ENCODE measurements around the gene FOXL1. TPM values are rescaled to one million over a fixed set of nuclear protein-coding genes. Genes with fewer than 3 reads are reported as not detected.

Gene FOXL1
- not detected for total RNA-seq (2013)
- polyA plus RNA-seq (not detected), polyA minus RNA-seq (not detected in 2 replicates), total RNA-seq (0 to 1.5 (median 0.05) reads per million in 11 experiments)

DNA sequence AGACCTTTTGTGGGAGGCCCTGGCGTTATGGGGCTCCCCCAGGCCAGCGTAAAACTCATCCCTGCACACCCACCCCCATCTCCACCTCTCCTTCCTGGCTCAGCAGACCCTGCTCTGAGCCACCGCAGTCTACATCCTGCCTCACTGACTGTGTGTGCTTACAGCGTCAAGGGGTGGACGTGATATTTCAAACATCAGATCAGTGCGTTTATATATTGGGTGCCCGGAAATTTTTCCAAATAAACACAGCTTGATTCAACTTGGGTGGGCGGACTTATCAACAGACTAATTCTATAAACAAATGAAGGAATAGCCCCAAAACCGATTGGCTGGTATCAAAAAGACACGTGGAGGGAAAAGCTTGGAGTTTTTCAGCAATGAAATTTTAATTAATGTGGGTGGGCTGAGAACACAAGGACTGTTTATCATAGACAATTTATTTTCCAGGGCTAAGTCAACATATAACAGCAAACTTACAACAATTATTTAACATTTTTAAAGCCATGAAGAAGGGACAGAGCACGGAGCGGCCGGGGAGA lies at the start of gene FOXL1:
TSS of gene FOXL1 (plus strand) at position 489 of the 539 bp plus-strand sequence. CDS start 175 bp downstream, outside the sequence.
- DNase-seq: no peak
- TF ChIP-seq, protein P1, sequence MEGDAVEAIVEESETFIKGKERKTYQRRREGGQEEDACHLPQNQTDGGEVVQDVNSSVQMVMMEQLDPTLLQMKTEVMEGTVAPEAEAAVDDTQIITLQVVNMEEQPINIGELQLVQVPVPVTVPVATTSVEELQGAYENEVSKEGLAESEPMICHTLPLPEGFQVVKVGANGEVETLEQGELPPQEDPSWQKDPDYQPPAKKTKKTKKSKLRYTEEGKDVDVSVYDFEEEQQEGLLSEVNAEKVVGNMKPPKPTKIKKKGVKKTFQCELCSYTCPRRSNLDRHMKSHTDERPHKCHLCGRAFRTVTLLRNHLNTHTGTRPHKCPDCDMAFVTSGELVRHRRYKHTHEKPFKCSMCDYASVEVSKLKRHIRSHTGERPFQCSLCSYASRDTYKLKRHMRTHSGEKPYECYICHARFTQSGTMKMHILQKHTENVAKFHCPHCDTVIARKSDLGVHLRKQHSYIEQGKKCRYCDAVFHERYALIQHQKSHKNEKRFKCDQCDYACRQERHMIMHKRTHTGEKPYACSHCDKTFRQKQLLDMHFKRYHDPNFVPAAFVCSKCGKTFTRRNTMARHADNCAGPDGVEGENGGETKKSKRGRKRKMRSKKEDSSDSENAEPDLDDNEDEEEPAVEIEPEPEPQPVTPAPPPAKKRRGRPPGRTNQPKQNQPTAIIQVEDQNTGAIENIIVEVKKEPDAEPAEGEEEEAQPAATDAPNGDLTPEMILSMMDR (IDR thresholded peaks at IDR 0.05): no peak
- Mint-ChIP-seq H3K9me3 (peaks cover 0 to 11% (median 5%) of the 10 kb centered on the region in 7 donors), H3K27me3 (ENCODE audit: low read depth in 3 of 3) (peaks cover 73 to 85% (median 79%) of the 10 kb centered on the region in 3 donors), H3K4me3 (peak within 1 kb of the TSS in 1 of 2 donors; percentile 96), H3K4me1 (peaks cover 13% of the 10 kb centered on the region), H3K27ac (no peak within 1 kb of the TSS), H3K36me3 (peaks cover 0 to 6% of the 10 kb centered on the region in 2 donors)
- H3K4me2 ChIP-seq (replicated peaks; ENCODE audit: extremely low read depth, low read length, poor library complexity, severe bottlenecking): no peak within 1 kb of the TSS
- peaks cover 12 to 17% of the 10 kb centered on the region in 2 donors for H3K4me1 ChIP-seq (ENCODE audit: control insufficient read depth in 1 of 2, insufficient read depth in 2 of 2, low read length in 2 of 2)
- no peak within 1 kb of the TSS for H3K27ac ChIP-seq (ENCODE audit: low read depth in 1 of 2, low read length in 2 of 2)
- H3K9ac ChIP-seq (ENCODE audit: insufficient read depth, low read length, poor library complexity, severe bottlenecking): no peak within 1 kb of the TSS
- H2AFZ ChIP-seq (ENCODE audit: insufficient read depth, low read depth, low read length, poor library complexity, severe bottlenecking): no peak within 1 kb of the TSS
- intact Hi-C loops (cut with micrococcal nuclease): no loop called here
- H3K79me2 ChIP-seq (ENCODE audit: insufficient read depth, low read length): no peaks in the 10 kb centered on the region
- H3K9me3 ChIP-seq (replicated peaks in 1 of 2; ENCODE audit: control insufficient read depth in 1 of 2, insufficient read depth in 1 of 2, low read length in 2 of 2): peaks cover 7 to 11% of the 10 kb centered on the region in 2 donors
- H3K4me3 ChIP-seq (replicated peaks in 1 of 3; ENCODE audit: low read depth in 2 of 3, low read length in 3 of 3): no peak within 1 kb of the TSS
- peaks cover 36 to 77% of the 10 kb centered on the region in 2 donors for H3K27me3 ChIP-seq (ENCODE audit: control insufficient read depth in 2 of 2, insufficient read depth in 2 of 2, low read length in 2 of 2)
- 83% methylated on average over 5 of the region's 13 CpGs for WGBS (ENCODE audit: insufficient coverage)
- no peaks in the 10 kb centered on the region for H3K36me3 ChIP-seq (replicated peaks in 1 of 2; ENCODE audit: control insufficient read depth in 1 of 2, insufficient read depth in 2 of 2, low read length in 2 of 2)
- no peaks in the 10 kb centered on the region for H4K20me1 ChIP-seq (ENCODE audit: insufficient read depth, low read length)

DNA sequence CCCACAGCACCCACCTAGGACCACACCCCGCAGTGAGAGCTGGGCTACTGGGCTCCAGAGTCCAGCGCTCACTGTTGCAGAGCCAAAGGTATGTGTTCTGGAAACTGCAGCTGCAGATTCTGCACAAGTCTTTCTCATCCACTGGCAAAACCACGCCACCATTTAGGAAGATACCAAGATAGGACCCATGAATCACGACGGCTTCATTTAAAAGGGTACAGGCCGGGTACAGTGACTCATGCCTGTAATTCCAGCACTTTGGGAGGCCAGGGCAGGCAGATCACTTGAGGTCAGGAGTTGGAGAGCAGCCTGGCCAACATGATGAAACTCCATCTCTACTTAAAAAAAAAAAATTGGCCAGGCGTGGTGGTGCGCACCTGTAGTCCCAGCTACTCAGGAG lies 49.2 kb upstream of the FOXL1 start:
- no peaks in the 10 kb centered on the region for H3K79me2 ChIP-seq (ENCODE audit: insufficient read depth, low read length)
- H3K36me3 ChIP-seq (replicated peaks in 1 of 2; ENCODE audit: control insufficient read depth in 1 of 2, insufficient read depth in 2 of 2, low read length in 2 of 2): peaks cover 14 to 19% of the 10 kb centered on the region in 2 donors
- no peaks in the 10 kb centered on the region for H3K4me1 ChIP-seq (ENCODE audit: control insufficient read depth in 1 of 2, insufficient read depth in 2 of 2, low read length in 2 of 2)
- intact Hi-C loops (cut with micrococcal nuclease): no loop called here
- H3K27ac ChIP-seq (ENCODE audit: low read depth in 1 of 2, low read length in 2 of 2): no peak overlapping the region
- H3K27me3 ChIP-seq (ENCODE audit: control insufficient read depth in 2 of 2, insufficient read depth in 2 of 2, low read length in 2 of 2): no peaks in the 10 kb centered on the region
- TF ChIP-seq, protein P1 (IDR thresholded peaks at IDR 0.05): no peak
- no peak overlapping the region for H3K27ac Mint-ChIP-seq
- no peak overlapping the region for H3K4me3 ChIP-seq (replicated peaks in 1 of 3; ENCODE audit: low read depth in 2 of 3, low read length in 3 of 3)
- H3K9me3 ChIP-seq (replicated peaks in 1 of 2; ENCODE audit: control insufficient read depth in 1 of 2, insufficient read depth in 1 of 2, low read length in 2 of 2): no peaks in the 10 kb centered on the region
- peaks cover 0 to 7% (median 0%) of the 10 kb centered on the region in 7 donors for H3K9me3 Mint-ChIP-seq
- peaks cover 0 to 3% (median 2%) of the 10 kb centered on the region in 3 donors for H3K27me3 Mint-ChIP-seq (ENCODE audit: low read depth in 3 of 3)
- no peak overlapping the region for H2AFZ ChIP-seq (ENCODE audit: insufficient read depth, low read depth, low read length, poor library complexity, severe bottlenecking)
- H4K20me1 ChIP-seq (ENCODE audit: insufficient read depth, low read length): no peaks in the 10 kb centered on the region
- peaks cover 28 to 46% of the 10 kb centered on the region in 2 donors for H3K36me3 Mint-ChIP-seq
- WGBS (ENCODE audit: insufficient coverage): 96% methylated on average over 7 of the region's 8 CpGs
- H3K4me2 ChIP-seq (replicated peaks; ENCODE audit: extremely low read depth, low read length, poor library complexity, severe bottlenecking): no peak overlapping the region
- no peak overlapping the region for H3K9ac ChIP-seq (ENCODE audit: insufficient read depth, low read length, poor library complexity, severe bottlenecking)
- no peaks in the 10 kb centered on the region for H3K4me1 Mint-ChIP-seq
- DNase-seq: no peak
- no peak overlapping the region for H3K4me3 Mint-ChIP-seq

Data from CD14-positive monocyte (primary cell).